Lower leg skin (tissue), 3 donors: ENCODE measurements around the gene IFT122.
"Not testable (repeated sequence)": the region's sequence is repeated elsewhere in the genome, so short reads cannot be mapped to it uniquely, and the experiment has no call there.

Experiments
- POLR2A ChIP-seq, 2 donors: fragments of 450-650 bp; IDR thresholded peaks; one replicate each; pipeline ENCODE4 v1.6.1; 2016 to 2017; ENCODE audit warnings: antibody characterized with exemption in 2 of 2, mild to moderate bottlenecking in 1 of 2, moderate library complexity in 1 of 2
- TF ChIP-seq, protein P1 (sequence below), 3 donors: fragments of 450-650 bp; IDR thresholded peaks; one replicate each; pipeline ENCODE4 v1.5.1; 2016; ENCODE audit warnings: antibody characterized with exemption in 3 of 3, mild to moderate bottlenecking in 3 of 3, moderate library complexity in 2 of 3

DNA sequence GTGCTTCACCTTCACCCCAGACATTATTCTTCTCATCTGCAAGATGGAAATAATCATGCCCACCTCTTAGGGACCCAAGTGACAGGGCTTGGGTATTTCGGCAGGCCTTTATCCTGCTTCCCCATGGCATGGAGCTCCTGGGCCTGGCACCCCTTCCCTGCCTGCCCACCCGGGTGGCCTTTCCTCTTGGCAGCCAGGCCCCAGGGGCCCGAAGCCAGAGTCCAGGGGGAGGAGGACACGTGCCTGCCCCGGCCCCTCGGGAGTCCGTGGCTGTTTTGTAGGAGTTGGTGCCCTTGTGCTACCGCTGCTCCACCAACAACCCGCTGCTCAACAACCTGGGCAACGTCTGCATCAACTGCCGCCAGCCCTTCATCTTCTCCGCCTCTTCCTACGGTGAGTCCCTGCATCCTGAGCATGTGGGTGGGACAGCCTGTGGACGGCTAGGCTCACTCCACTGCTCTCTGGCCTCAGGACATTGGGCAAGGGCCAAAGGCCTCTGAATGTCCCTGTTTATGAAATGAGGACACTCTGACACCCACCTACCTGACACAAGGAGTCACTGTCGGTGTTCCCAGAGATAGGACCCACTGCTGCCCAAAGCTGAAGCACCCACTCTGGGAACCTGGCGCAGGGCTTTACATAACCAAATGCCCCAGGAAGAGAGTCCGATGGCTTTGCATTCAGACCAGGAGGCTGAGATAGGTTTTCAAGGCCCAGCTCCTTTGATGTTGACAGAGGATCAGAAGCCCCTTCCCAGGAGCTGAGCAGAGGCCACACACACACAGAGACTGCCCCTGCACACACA lies 46.1 kb upstream of the IFT122 start:
- not testable (repeated sequence) for TF ChIP-seq POLR2A (IDR thresholded peaks at IDR 0.05)
- TF ChIP-seq, protein P1, sequence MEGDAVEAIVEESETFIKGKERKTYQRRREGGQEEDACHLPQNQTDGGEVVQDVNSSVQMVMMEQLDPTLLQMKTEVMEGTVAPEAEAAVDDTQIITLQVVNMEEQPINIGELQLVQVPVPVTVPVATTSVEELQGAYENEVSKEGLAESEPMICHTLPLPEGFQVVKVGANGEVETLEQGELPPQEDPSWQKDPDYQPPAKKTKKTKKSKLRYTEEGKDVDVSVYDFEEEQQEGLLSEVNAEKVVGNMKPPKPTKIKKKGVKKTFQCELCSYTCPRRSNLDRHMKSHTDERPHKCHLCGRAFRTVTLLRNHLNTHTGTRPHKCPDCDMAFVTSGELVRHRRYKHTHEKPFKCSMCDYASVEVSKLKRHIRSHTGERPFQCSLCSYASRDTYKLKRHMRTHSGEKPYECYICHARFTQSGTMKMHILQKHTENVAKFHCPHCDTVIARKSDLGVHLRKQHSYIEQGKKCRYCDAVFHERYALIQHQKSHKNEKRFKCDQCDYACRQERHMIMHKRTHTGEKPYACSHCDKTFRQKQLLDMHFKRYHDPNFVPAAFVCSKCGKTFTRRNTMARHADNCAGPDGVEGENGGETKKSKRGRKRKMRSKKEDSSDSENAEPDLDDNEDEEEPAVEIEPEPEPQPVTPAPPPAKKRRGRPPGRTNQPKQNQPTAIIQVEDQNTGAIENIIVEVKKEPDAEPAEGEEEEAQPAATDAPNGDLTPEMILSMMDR (IDR thresholded peaks at IDR 0.05), result not testable (repeated sequence)
